NT2/D1 (cell line): ENCODE data around the gene TRMT6.

Source experiments
- DNase-seq: peaks from one replicate; pipeline ENCODE4 v3.0.0-alpha.2; 2011; ENCODE audit warnings: low read depth, low spot score
- H3K27me3 ChIP-seq: 2 replicates; pipeline ENCODE4 v1.6.0; 2011; ENCODE audit warnings: mild to moderate bottlenecking; ENCODE audit not compliant: insufficient read length, insufficient read depth
- H3K36me3 ChIP-seq: 2 replicates; pipeline ENCODE4 v1.6.1; 2011; ENCODE audit warnings: mild to moderate bottlenecking, low read length, mixed read lengths; ENCODE audit not compliant: insufficient read depth, insufficient read length
- H3K4me1 ChIP-seq: 2 replicates; pipeline ENCODE4 v1.5.1; 2011; ENCODE audit not compliant: insufficient read depth, insufficient read length
- H3K4me3 ChIP-seq: 2 replicates; pipeline ENCODE4 v1.5.1; 2011; ENCODE audit warnings: low read depth; ENCODE audit not compliant: insufficient read length
- H3K9ac ChIP-seq: 2 replicates; pipeline ENCODE4 v1.6.0; 2011; ENCODE audit warnings: low read depth; ENCODE audit not compliant: insufficient read length
- H3K9me3 ChIP-seq: 2 replicates; pipeline ENCODE4 v1.5.1; 2011; ENCODE audit warnings: mild to moderate bottlenecking, low read length; ENCODE audit not compliant: insufficient read depth
- SUZ12 ChIP-seq: IDR thresholded peaks from 2 replicates; pipeline ENCODE4 v1.6.1; 2011; ENCODE audit not compliant: insufficient read length, insufficient read depth; ENCODE audit errors: extremely low read depth
- YY1 ChIP-seq: IDR thresholded peaks from 2 replicates; pipeline ENCODE4 v1.6.1; 2011; ENCODE audit not compliant: insufficient read length, insufficient read depth
- ZNF274 ChIP-seq: IDR thresholded peaks from 2 replicates; pipeline ENCODE4 v1.6.1; 2011; ENCODE audit warnings: mild to moderate bottlenecking, low read depth, low read length

Gene TRMT6

GRCh38 chr20:5949943-5950270, 426 bp downstream of the TRMT6 start:
- H3K4me1 ChIP-seq, result no peaks in the 10 kb centered on the region
- H3K27me3 ChIP-seq, result no peaks in the 10 kb centered on the region
- H3K4me3 ChIP-seq, result peak overlapping the region; percentile 84
- no peak for DNase-seq
- H3K9ac ChIP-seq, result peak overlapping the region; percentile 91
- H3K36me3 ChIP-seq, result peaks cover 64% of the 10 kb centered on the region
- TF ChIP-seq YY1 (no peak), SUZ12 (no peak), ZNF274 (no peak)
- no peaks in the 10 kb centered on the region for H3K9me3 ChIP-seq

DNA sequence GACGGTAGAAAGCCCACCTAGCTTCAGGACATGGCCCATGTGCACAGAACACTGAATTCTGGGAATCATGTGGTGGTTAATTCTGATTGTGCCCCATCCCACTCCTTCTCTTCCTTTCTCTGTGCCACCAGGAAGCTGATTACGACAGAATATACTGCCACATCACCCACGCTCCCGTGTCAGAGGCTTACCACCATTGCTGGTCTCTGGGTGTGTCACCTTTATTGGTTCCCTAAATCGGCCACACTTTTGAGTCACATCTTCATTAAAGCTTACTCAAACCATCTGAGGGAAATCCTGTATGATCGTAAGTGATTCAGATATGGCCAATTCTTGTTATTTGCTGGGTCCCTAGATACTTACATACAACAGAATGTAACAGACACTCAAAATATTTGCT, 3.1 kb downstream of the TRMT6 start:
- Histone ChIP-seq H3K4me1 (no peaks in the 10 kb centered on the region), H3K4me3 (no peak overlapping the region)

GRCh38 chr20:5945963-5946362, 4.4 kb downstream of the TRMT6 start:
- no peaks in the 10 kb centered on the region for H3K4me1 ChIP-seq
- no peaks in the 10 kb centered on the region for H3K27me3 ChIP-seq
- TF ChIP-seq SUZ12 (no peak), YY1 (no peak), ZNF274 (no peak)
- H3K9ac ChIP-seq, result no peak overlapping the region
- peaks cover 74% of the 10 kb centered on the region for H3K36me3 ChIP-seq
- H3K4me3 ChIP-seq, result no peak overlapping the region
- no peak for DNase-seq
- no peaks in the 10 kb centered on the region for H3K9me3 ChIP-seq

More for the DNA sequence above, 3.1 kb downstream of the TRMT6 start:
- Histone ChIP-seq H3K9ac (no peak overlapping the region), H3K27me3 (no peaks in the 10 kb centered on the region), H3K9me3 (no peaks in the 10 kb centered on the region), H3K36me3 (peaks cover 66% of the 10 kb centered on the region)
- TF ChIP-seq SUZ12 (no peak), ZNF274 (no peak), YY1 (no peak)
- no peak for DNase-seq

DNA sequence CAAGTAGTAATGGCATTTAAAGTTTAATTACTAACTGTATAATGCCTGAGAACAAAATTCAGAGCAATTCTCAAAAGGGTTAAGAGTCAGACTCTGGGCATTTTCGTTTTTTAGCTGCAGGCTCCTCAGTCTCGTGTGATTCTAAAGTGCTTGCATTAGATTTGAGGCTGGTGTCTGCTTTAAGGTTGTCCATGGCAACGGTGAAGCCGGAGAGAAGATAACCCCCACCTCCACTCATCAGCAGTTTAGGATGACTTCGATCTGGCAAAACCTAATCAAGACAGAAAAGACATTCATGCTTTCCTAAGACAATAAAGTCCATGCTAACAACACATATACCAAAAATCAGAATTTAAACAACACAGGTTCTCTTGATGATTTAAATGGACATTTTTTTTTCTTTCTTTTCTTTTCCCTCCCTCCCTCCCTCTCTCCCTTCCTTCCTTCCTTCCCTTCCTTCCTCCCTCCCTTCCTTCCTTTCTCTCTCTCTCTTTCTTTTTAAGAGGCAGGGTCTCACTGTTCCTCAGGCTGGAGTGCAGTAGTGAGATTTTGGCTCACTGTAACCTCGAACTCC, 11.8 kb downstream of the TRMT6 start:
- no peak for DNase-seq
- Histone ChIP-seq H3K36me3 (peaks cover 48% of the 10 kb centered on the region), H3K9me3 (no peaks in the 10 kb centered on the region), H3K4me1 (no peaks in the 10 kb centered on the region), H3K9ac (no peak overlapping the region), H3K27me3 (no peaks in the 10 kb centered on the region), H3K4me3 (no peak overlapping the region)
- no peak for TF ChIP-seq YY1

GRCh38 chr20:5936238-5936637, 14.1 kb downstream of the TRMT6 start:
- no peak for DNase-seq
- TF ChIP-seq YY1 (no peak), SUZ12 (no peak), ZNF274 (no peak)
- H3K9me3 ChIP-seq, result no peaks in the 10 kb centered on the region
- H3K36me3 ChIP-seq, result peaks cover 25% of the 10 kb centered on the region
- no peak overlapping the region for H3K9ac ChIP-seq
- H3K4me3 ChIP-seq, result no peak overlapping the region
- H3K4me1 ChIP-seq, result no peaks in the 10 kb centered on the region
- H3K27me3 ChIP-seq, result no peaks in the 10 kb centered on the region

DNA sequence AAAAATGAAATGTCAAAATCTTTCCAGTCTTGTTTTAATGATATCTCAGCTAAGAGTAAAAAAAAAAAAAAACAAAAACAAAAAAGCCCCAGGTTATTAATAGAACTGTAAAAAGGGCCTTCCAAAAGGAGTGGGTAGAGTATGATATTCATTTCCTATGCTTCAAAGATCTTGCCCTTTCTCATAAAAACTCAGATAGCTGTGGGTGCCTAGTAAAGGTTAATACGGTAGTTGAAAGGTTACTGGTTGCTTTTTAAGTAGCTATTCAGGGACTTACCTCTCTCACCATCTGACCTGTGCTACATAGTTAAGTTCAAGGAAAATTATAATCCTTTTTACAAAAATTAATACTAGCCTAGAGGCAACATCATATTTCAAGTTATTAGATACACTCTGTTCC, 14.9 kb downstream of the TRMT6 start:
- Histone ChIP-seq H3K4me3 (no peak overlapping the region), H3K9me3 (no peaks in the 10 kb centered on the region), H3K36me3 (peaks cover 18% of the 10 kb centered on the region), H3K27me3 (no peaks in the 10 kb centered on the region), H3K9ac (no peak overlapping the region), H3K4me1 (no peaks in the 10 kb centered on the region)
- DNase-seq, result no peak
- TF ChIP-seq SUZ12 (no peak), ZNF274 (no peak), YY1 (no peak)

DNA sequence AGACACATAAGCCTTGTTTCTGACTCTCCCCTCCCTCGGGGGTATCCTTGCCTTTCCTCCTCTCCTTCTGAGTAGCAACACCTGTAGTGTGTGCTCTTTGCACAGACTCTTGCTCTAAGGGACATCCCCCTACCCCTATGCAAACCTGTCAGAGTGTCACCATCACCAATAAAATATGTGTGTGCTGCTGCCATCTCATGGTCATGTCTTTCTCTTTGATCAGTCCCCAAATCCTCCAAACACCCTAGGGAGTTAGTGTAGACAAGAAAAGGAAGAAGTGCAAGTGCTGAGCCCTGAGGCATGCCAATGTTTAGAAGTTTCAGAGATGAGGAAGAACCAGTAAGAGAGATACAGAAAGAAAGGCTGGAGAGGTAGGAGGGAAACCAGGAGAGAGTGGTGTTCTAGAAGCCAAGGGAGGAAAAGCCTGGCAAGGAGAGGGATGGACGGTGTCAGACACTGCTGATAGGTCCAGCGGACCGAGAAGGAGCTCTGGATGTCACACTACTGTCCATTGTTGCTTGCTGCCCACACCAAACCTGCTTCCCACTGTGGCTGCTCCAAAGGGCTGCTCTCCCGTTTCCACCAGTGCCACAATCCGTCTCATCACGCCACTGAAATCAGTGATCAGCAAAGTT, 16.4 kb downstream of the TRMT6 start:
- Histone ChIP-seq H3K4me1 (no peaks in the 10 kb centered on the region), H3K36me3 (peaks cover 8% of the 10 kb centered on the region), H3K4me3 (no peak overlapping the region), H3K9me3 (no peaks in the 10 kb centered on the region), H3K27me3 (no peaks in the 10 kb centered on the region), H3K9ac (no peak overlapping the region)
- no peak for DNase-seq
- TF ChIP-seq SUZ12 (no peak), ZNF274 (no peak), YY1 (no peak)
